Measurements from ENCODE around the gene NDUFB10. TPM values are rescaled to one million over a fixed set of nuclear protein-coding genes. Genes with fewer than 3 reads are reported as not detected.

Gene NDUFB10
- total and polyA plus RNA-seq, 2 donors from 2014 or later, result 123 to 432 TPM

GRCh38 chr16:2005646-2006045 is 46.3 kb downstream of the NDUFB10 start:
- no peak overlapping the region for H3K9ac ChIP-seq (ENCODE audit: low read length in 3 of 3)
- DNase-seq, result peak in 1 of 5 donors; percentile 72
- no peak overlapping the region for H3K27ac ChIP-seq (ENCODE audit: low read depth in 2 of 2, low read length in 2 of 2)
- peaks cover 0 to 23% (median 10%) of the 10 kb centered on the region in 3 donors for H3K36me3 ChIP-seq (ENCODE audit: control insufficient read depth in 2 of 3, insufficient read depth in 3 of 3, low read length in 3 of 3)
- H3K27me3 ChIP-seq (ENCODE audit: control insufficient read depth, insufficient read depth, low read length), result no peaks in the 10 kb centered on the region
- no peak for FAIRE-seq
- H3K4me3 ChIP-seq (ENCODE audit: low read length in 3 of 3), result no peak overlapping the region
- H3K4me1 ChIP-seq (ENCODE audit: control insufficient read depth in 2 of 3, insufficient read depth in 2 of 3, low read depth in 1 of 3, low read length in 3 of 3), result peaks cover 3 to 41% (median 3%) of the 10 kb centered on the region in 3 donors
- TF ChIP-seq, protein P1, sequence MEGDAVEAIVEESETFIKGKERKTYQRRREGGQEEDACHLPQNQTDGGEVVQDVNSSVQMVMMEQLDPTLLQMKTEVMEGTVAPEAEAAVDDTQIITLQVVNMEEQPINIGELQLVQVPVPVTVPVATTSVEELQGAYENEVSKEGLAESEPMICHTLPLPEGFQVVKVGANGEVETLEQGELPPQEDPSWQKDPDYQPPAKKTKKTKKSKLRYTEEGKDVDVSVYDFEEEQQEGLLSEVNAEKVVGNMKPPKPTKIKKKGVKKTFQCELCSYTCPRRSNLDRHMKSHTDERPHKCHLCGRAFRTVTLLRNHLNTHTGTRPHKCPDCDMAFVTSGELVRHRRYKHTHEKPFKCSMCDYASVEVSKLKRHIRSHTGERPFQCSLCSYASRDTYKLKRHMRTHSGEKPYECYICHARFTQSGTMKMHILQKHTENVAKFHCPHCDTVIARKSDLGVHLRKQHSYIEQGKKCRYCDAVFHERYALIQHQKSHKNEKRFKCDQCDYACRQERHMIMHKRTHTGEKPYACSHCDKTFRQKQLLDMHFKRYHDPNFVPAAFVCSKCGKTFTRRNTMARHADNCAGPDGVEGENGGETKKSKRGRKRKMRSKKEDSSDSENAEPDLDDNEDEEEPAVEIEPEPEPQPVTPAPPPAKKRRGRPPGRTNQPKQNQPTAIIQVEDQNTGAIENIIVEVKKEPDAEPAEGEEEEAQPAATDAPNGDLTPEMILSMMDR (IDR thresholded peaks at IDR 0.05; ENCODE audit: borderline replicate concordance, extremely low read depth, insufficient read depth), result no peak
- H3K9me3 ChIP-seq (ENCODE audit: control insufficient read depth in 2 of 3, insufficient read depth in 1 of 3, low read length in 3 of 3), result no peaks in the 10 kb centered on the region
- intact Hi-C loops (cut with DNase I), result no loop called here

- no peak for FAIRE-seq
- Histone ChIP-seq H3K4me1 (ENCODE audit: control insufficient read depth in 2 of 3, insufficient read depth in 2 of 3, low read depth in 1 of 3, low read length in 3 of 3) (peaks cover 3 to 41% (median 3%) of the 10 kb centered on the region in 3 donors), H3K9ac (ENCODE audit: low read length in 3 of 3) (no peak overlapping the region), H3K4me3 (ENCODE audit: low read length in 3 of 3) (no peak overlapping the region), H3K36me3 (ENCODE audit: control insufficient read depth in 2 of 3, insufficient read depth in 3 of 3, low read length in 3 of 3) (peaks cover 0 to 17% (median 9%) of the 10 kb centered on the region in 3 donors), H3K9me3 (ENCODE audit: control insufficient read depth in 2 of 3, insufficient read depth in 1 of 3, low read length in 3 of 3) (no peaks in the 10 kb centered on the region), H3K27me3 (ENCODE audit: control insufficient read depth, insufficient read depth, low read length) (no peaks in the 10 kb centered on the region), H3K27ac (ENCODE audit: low read depth in 2 of 2, low read length in 2 of 2) (no peak overlapping the region)
- DNase-seq, result peak in 1 of 5 donors; percentile 68
- TF ChIP-seq, protein P1 (IDR thresholded peaks at IDR 0.05; ENCODE audit: borderline replicate concordance, extremely low read depth, insufficient read depth), result no peak
- intact Hi-C loops (cut with DNase I), result no loop called here
Observed at GRCh38 chr16:2006317-2006716, 47.0 kb downstream of the NDUFB10 start.

DNA sequence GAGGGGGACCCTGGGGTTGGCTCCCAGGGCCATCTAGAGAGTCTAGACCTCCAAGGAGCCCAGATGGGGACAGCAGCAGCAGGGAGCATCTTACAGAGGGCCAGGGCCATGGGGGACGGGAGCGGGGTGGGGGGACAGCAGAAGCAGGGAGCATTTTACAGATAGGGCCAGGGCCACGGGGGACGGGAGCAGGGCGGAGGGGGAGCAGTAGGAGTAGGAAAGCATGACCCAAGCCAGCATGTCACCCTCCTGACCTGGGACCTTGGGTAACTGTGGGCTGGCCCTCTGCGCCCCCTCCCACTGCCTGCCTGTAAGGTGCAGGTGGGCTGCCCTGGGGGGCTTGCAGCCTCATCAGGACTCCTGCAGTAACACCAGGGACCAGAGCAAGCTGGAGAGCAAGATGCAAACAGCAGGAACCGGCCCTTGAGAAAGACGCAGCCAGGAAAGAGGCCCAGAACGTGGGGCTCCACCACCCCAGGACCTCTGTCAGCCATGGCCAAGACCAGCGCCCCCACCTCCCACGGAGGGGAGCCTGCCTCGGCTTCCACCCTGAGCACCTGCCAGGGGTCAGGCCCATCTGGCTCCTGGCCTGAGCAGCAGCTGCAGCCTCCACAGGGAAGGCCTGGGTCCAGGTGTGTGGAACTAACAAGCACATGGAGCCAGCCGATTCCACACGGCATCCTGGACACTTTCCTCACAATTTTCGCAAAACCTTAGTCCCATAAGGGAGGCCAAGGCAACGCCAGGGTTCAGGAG is 47.9 kb downstream of the NDUFB10 start:
- no peaks in the 10 kb centered on the region for H3K9me3 ChIP-seq (ENCODE audit: control insufficient read depth in 2 of 3, insufficient read depth in 1 of 3, low read length in 3 of 3)
- no peak overlapping the region for H3K9ac ChIP-seq (ENCODE audit: low read length in 3 of 3)
- H3K27ac ChIP-seq (ENCODE audit: low read depth in 2 of 2, low read length in 2 of 2), result no peak overlapping the region
- FAIRE-seq, result no peak
- DNase-seq, result peak in 1 of 5 donors; percentile 73
- H3K36me3 ChIP-seq (ENCODE audit: control insufficient read depth in 2 of 3, insufficient read depth in 3 of 3, low read length in 3 of 3), result peaks cover 0 to 8% (median 0%) of the 10 kb centered on the region in 3 donors
- TF ChIP-seq, protein P1 (IDR thresholded peaks at IDR 0.05; ENCODE audit: borderline replicate concordance, extremely low read depth, insufficient read depth), result no peak
- H3K4me3 ChIP-seq (ENCODE audit: low read length in 3 of 3), result no peak overlapping the region
- H3K27me3 ChIP-seq (ENCODE audit: control insufficient read depth, insufficient read depth, low read length), result no peaks in the 10 kb centered on the region
- intact Hi-C loops (cut with DNase I), result no loop called here
- peaks cover 3 to 41% (median 3%) of the 10 kb centered on the region in 3 donors for H3K4me1 ChIP-seq (ENCODE audit: control insufficient read depth in 2 of 3, insufficient read depth in 2 of 3, low read depth in 1 of 3, low read length in 3 of 3)
